Pericardium fibroblast (primary cell): ENCODE measurements around the gene ZFP28. TPM values are rescaled to one million over a fixed set of nuclear protein-coding genes. Genes with fewer than 3 reads are reported as not detected.

Experiments used
- total RNA-seq: library from RNA; depleted of rRNA; stranded (reverse); fragments of >200 nt; gene quantifications from 2 replicates; pipeline ENCODE4 v1.2.3, GENCODE V29; 2015

The ZFP28 gene
- 7.0 and 11.1 TPM in 2 replicates for total RNA-seq

GRCh38 chr19:56538761-56539263 lies at the start of gene ZFP28:
Gene ZFP28 (plus strand): TSS chr19:56538948. CDS start chr19:56539019, 71 bp downstream.

GRCh38 chr19:56507446-56508289 lies 31.1 kb upstream of the ZFP28 start, which contains the start of gene ZNF471:
Gene ZNF471 (plus strand): TSS chr19:56507855. CDS start chr19:56511572, 3,717 bp downstream.

GRCh38 chr19:56567274-56568120 lies 28.7 kb downstream of the ZFP28 start, which contains the start of gene ZNF470:
Gene ZNF470 (plus strand): TSS chr19:56567468. CDS start chr19:56570312, 2,844 bp downstream.

GRCh38 chr19:56594783-56595547 lies 56.2 kb downstream of the ZFP28 start, which contains the start of gene ZNF71:
Gene ZNF71 (plus strand): TSS chr19:56595302. CDS start chr19:56601559, 6,257 bp downstream.

Other genes starting within 250 kb of the ZFP28 start
- 1.6 and 4.4 TPM in 2 replicates for gene ZSCAN5A, start 224.1 kb upstream of the ZFP28 start, total RNA-seq
- gene ZNF582, start 145.4 kb upstream of the ZFP28 start, total RNA-seq = 3.6 and 4.3 TPM in 2 replicates
- 3.1 and 3.4 TPM in 2 replicates for gene ZNF583, start 134.6 kb upstream of the ZFP28 start, total RNA-seq
- gene ZNF667, start 61.6 kb upstream of the ZFP28 start, total RNA-seq = 3.3 and 6.1 TPM in 2 replicates
- gene ZNF471, start 31.1 kb upstream of the ZFP28 start, total RNA-seq = 1.5 and 4.6 TPM in 2 replicates
- gene ZNF470, start 28.5 kb downstream of the ZFP28 start, total RNA-seq = 2.1 and 3.4 TPM in 2 replicates
- 5.4 and 9.6 TPM in 2 replicates for gene ZNF71, start 56.4 kb downstream of the ZFP28 start, total RNA-seq
- gene SMIM17, start 104.2 kb downstream of the ZFP28 start, total RNA-seq = 0.09 TPM in 1 of 2 replicates, not detected in the other
- 0.93 and 2.6 TPM in 2 replicates for gene ZNF835, start 132.8 kb downstream of the ZFP28 start, total RNA-seq